ENCODE data around the gene ACP5. TPM values are rescaled to one million over a fixed set of nuclear protein-coding genes. Genes with fewer than 3 reads are reported as not detected.
"Not testable (repeated sequence)": the region's sequence is repeated elsewhere in the genome, so short reads cannot be mapped to it uniquely, and the experiment has no call there.

Gene ACP5
- total RNA-seq = 47.6 and 50.9 TPM in 2 replicates

DNA sequence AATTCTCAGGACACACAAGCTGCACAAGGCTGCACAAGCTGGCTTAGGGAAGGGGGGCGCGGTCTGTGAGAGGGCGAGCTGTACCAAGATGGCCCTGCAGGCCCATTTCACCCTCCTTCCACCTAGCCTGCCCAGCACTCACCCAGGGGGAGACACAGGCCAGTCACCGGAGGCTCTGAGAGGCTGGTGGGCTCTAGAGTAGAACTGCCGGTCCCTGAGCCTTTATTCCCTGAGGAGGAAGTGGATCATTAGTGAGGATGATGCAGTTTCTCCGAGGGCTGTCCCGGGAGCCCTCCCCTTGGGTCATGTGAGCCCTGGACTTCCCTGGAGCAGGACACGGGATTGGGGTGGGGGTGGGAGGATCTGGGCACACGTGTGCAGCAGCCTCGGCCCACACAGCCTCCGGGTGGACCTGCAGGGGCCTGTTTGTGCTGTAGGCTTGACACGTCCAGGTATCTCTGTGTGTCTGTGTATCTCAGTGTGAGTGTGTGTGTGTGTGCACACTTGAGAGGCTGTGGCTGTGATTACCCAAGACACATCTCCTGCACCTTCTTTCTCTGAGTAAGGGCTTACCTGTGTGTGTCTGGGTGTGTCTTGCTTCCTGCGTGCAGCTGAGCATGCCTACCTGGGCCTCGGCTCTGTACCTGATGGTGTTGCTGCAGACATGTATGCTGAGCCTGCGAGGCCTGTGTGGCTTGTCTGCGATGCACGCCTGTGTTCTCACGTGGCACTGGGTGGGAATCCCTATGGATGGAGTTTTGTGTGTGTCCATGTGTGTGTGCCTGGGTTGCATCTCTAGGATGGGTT lies at the start of gene ACP5:
TSS of gene ACP5 (minus strand) at position 195 of the 807 bp plus-strand sequence. CDS start 328 bp downstream, outside the sequence.
- Mint-ChIP-seq H3K36me3 (ENCODE audit: low read depth) (peaks cover 13% of the 10 kb centered on the region), H3K27ac (peak within 1 kb of the TSS; percentile 82), H3K27me3 (no peaks in the 10 kb centered on the region), H3K4me3 (peak within 1 kb of the TSS; percentile 81), H3K9me3 (no peaks in the 10 kb centered on the region), H3K4me1 (peaks cover 85% of the 10 kb centered on the region)
- TF ChIP-seq, protein P1, sequence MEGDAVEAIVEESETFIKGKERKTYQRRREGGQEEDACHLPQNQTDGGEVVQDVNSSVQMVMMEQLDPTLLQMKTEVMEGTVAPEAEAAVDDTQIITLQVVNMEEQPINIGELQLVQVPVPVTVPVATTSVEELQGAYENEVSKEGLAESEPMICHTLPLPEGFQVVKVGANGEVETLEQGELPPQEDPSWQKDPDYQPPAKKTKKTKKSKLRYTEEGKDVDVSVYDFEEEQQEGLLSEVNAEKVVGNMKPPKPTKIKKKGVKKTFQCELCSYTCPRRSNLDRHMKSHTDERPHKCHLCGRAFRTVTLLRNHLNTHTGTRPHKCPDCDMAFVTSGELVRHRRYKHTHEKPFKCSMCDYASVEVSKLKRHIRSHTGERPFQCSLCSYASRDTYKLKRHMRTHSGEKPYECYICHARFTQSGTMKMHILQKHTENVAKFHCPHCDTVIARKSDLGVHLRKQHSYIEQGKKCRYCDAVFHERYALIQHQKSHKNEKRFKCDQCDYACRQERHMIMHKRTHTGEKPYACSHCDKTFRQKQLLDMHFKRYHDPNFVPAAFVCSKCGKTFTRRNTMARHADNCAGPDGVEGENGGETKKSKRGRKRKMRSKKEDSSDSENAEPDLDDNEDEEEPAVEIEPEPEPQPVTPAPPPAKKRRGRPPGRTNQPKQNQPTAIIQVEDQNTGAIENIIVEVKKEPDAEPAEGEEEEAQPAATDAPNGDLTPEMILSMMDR (IDR thresholded peaks at IDR 0.05) = no peak
- intact Hi-C loops (cut with micrococcal nuclease) = no loop called here
- ATAC-seq (ENCODE audit: low read depth) = no peak
- CTCF ChIA-PET = interaction anchor here (1.3 kb wide), 1 partner anchor 17 kb away, joined by 3 read pairs; no protein-coding TSS in a partner anchor
- POLR2A ChIA-PET = interaction anchor here (0.5 to 10.3 kb wide), 6 partner anchors 6 to 41 kb away, joined by 3 to 314 read pairs (median 6); partner anchors contain the start of gene ELOF1
- no peak for DNase-seq

DNA sequence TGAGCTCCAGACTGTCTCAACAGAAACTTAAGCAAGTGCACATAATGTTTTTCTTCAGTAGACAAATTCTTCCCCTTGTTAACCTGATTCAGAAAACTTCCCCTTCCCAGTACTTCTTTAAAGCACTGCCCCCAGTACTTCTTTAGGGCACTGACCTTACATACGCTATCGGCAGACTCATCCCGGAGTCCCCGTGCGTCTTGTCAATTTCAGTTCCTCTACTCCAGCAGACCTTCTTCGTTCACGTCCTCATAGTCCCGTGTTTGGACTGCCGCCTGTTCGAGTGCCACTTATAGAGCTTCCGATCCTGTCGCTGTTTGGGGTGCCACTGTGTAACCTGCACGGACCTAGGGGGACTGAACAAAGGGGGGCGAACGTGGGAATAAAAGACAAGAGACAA lies 48.8 kb upstream of the ACP5 start:
- Mint-ChIP-seq H3K9me3 (peaks cover under 1% of the 10 kb centered on the region), H3K36me3 (ENCODE audit: low read depth) (peaks cover 5% of the 10 kb centered on the region), H3K27me3 (peaks cover 6% of the 10 kb centered on the region), H3K4me1 (peaks cover 18% of the 10 kb centered on the region), H3K27ac (no peak overlapping the region), H3K4me3 (no peak overlapping the region)
- TF ChIP-seq, protein P1 (IDR thresholded peaks at IDR 0.05) = no peak
- intact Hi-C loops (cut with micrococcal nuclease) = no loop called here
- DNase-seq (no peak), ATAC-seq (ENCODE audit: low read depth) (no peak)
- ChIA-PET CTCF (no interaction called here), POLR2A (no interaction called here)

DNA sequence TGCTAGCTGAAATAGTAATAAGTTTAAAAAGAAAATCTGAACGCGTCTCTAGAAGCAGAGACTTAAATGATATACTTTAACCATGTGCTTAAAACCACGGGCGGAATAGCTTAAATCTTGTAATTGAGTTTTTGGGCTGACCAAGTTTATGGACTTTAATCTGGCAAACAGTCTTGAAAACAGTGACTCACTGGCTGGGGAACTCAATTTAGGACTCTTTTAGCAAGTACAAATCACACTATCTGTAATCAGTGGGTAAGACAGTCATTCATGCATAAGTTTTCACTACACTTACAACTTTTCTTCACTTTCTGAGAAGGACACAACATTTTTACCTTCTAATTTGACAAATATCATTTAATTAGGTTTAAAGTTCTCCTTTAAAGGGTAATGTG lies 46.6 kb upstream of the ACP5 start:
- peaks cover 6% of the 10 kb centered on the region for H3K27me3 Mint-ChIP-seq

DNA sequence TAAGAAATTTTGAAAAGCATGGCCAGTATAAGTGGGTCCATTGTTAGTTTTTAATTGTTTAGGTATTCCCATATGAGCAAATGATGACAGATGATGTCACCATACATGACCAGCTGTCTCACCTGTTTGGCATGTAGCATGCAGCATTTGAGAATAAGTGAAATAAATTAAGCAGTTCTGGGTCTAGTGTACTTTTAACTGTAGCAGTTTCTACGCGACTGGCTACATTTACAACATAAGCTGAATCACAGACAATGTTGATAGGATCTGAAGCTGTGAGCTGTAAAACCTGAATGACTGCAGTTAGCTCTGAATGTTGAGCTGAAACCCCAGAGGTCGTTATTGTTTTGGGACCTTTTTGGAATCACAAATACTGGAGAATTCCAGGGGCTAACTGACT lies 45.0 kb upstream of the ACP5 start:
- H3K36me3 Mint-ChIP-seq (ENCODE audit: low read depth) = peaks cover 44% of the 10 kb centered on the region
- DNase-seq; H3K27me3 Mint-ChIP-seq; intact Hi-C loops (cut with micrococcal nuclease); H3K27ac Mint-ChIP-seq; H3K4me3 Mint-ChIP-seq; ATAC-seq (ENCODE audit: low read depth); CTCF ChIA-PET: not testable (repeated sequence)
- POLR2A ChIA-PET = interaction anchor here (0.6 kb wide), 3 partner anchors 68 to 306 kb away, joined by 3 to 7 read pairs (median 3); no protein-coding TSS in a partner anchor
- peaks cover 11% of the 10 kb centered on the region for H3K9me3 Mint-ChIP-seq
- H3K4me1 Mint-ChIP-seq = peaks cover 18% of the 10 kb centered on the region

More for the DNA sequence above, 46.6 kb upstream of the ACP5 start:
- DNase-seq (no peak), ATAC-seq (ENCODE audit: low read depth) (no peak)
- Mint-ChIP-seq H3K4me1 (peaks cover 18% of the 10 kb centered on the region), H3K4me3 (no peak overlapping the region), H3K36me3 (ENCODE audit: low read depth) (peaks cover 27% of the 10 kb centered on the region), H3K9me3 (no peaks in the 10 kb centered on the region), H3K27ac (no peak overlapping the region)
- intact Hi-C loops (cut with micrococcal nuclease) = loop anchor here (2.0 kb wide), 1 partner anchor 17 kb away; no protein-coding TSS in a partner anchor
- ChIA-PET CTCF (no interaction called here), POLR2A (no interaction called here)
- TF ChIP-seq, protein P1 (IDR thresholded peaks at IDR 0.05) = no peak

DNA sequence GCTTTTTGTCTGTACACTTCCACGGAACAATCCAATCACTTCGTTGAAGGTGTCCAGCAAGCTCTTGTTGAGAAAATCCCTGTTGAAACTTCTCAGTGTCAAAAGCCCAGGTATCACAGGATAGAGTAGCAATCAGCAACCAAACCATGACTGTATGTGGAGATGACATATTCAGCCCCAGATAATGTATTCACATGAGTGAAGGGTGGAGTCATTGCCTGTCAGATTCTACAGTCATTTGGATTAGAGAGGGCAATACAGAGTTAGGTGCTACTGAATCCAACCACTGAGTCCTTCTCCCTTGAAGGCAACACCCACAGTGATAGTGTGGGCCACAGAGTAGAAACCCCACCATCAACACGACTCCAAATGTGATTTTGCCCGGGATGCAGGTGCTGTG lies 43.1 kb upstream of the ACP5 start:
- peaks cover 59% of the 10 kb centered on the region for H3K36me3 Mint-ChIP-seq (ENCODE audit: low read depth)

More for the DNA sequence above, 43.1 kb upstream of the ACP5 start:
- ChIA-PET CTCF (no interaction called here), POLR2A (no interaction called here)
- intact Hi-C loops (cut with micrococcal nuclease) = no loop called here
- Mint-ChIP-seq H3K9me3 (peaks cover 18% of the 10 kb centered on the region), H3K4me1 (peaks cover 17% of the 10 kb centered on the region), H3K27ac (no peak overlapping the region), H3K27me3 (peaks cover 3% of the 10 kb centered on the region), H3K4me3 (no peak overlapping the region)
- TF ChIP-seq, protein P1 (IDR thresholded peaks at IDR 0.05) = no peak
- DNase-seq = no peak
- no peak for ATAC-seq (ENCODE audit: low read depth)

Measured in activated B cell treated with CpG ODN at 0.5 μM for 24 hours (primary cell).